MCF 10A (cell line): ENCODE measurements around the gene PTMS. TPM values are rescaled to one million over a fixed set of nuclear protein-coding genes. Genes with fewer than 3 reads are reported as not detected.

Experiments used
- BruUV-seq: library from RNA; stranded (reverse); fragments of 400-500 nt; replicated peaks from 2 replicates; lab custom pipeline; 2021; lab: Mats Ljungman, UMichigan
- CTCF ChIA-PET: fragments of 300-600 bp; sonication (Branson Sonifier 250); formaldehyde crosslinking; extraction: SDS; loops from one replicate; lab custom pipeline; 2021; ENCODE audit warnings: antibody characterized with exemption, inconsistent platforms; lab: Yijun Ruan, JAX
- POLR2A ChIA-PET: fragments of 300-600, 350-650 bp; sonication (Branson Sonifier 250); formaldehyde crosslinking; extraction: SDS; loops from one replicate; lab custom pipeline; 2020; ENCODE audit warnings: antibody characterized with exemption, inconsistent platforms; lab: Yijun Ruan, JAX
- DNase-seq: peaks from one replicate; pipeline ENCODE4 v3.0.0-alpha.2; 2018; ENCODE audit not compliant: unreplicated experiment
- H3K27ac Mint-ChIP-seq: one replicate; pipeline ENCODE4 v1.8.0; 2022; ENCODE audit warnings: mild to moderate bottlenecking, low read depth, mixed read lengths; ENCODE audit not compliant: unreplicated experiment
- H3K27me3 Mint-ChIP-seq: one replicate; pipeline ENCODE4 v1.8.0; 2022; ENCODE audit warnings: mixed read lengths; ENCODE audit not compliant: insufficient read depth, unreplicated experiment
- H3K36me3 Mint-ChIP-seq: one replicate; pipeline ENCODE4 v1.8.0; 2022; ENCODE audit warnings: mild to moderate bottlenecking, moderate library complexity, mixed read lengths; ENCODE audit not compliant: insufficient read depth, unreplicated experiment
- H3K4me1 Mint-ChIP-seq: one replicate; pipeline ENCODE4 v1.8.0; 2022; ENCODE audit warnings: mixed read lengths; ENCODE audit not compliant: insufficient read depth, unreplicated experiment
- H3K4me3 Mint-ChIP-seq: one replicate; pipeline ENCODE4 v1.8.0; 2022; ENCODE audit warnings: mild to moderate bottlenecking, moderate library complexity, mixed read lengths; ENCODE audit not compliant: unreplicated experiment
- H3K9me3 Mint-ChIP-seq: one replicate; pipeline ENCODE4 v1.8.0; 2022; ENCODE audit warnings: mixed read lengths; ENCODE audit not compliant: unreplicated experiment
- CTCF ChIP-seq: fragments of 200-600 bp; IDR thresholded peaks from one replicate; pipeline ENCODE4 v1.8.0; 2022; ENCODE audit warnings: antibody characterized with exemption, mild to moderate bottlenecking; ENCODE audit not compliant: unreplicated experiment
- intact Hi-C: fragments of 100-400 bp; cut with micrococcal nuclease; formaldehyde crosslinking; loops from 2 replicates; pipeline ENCODE4 v1.14.1; 2022
- total RNA-seq: library from RNA; stranded (reverse); gene quantifications from 2 replicates; pipeline ENCODE4 v1.2.3, GENCODE V29; 2022

The PTMS gene
- total RNA-seq, 1 experiment from 2014 or later = 284 TPM

GRCh38 chr12:6809056-6809455 is 42.9 kb downstream of the PTMS start:
- Mint-ChIP-seq H3K4me3 (no peak overlapping the region), H3K4me1 (no peaks in the 10 kb centered on the region), H3K27ac (no peak overlapping the region), H3K27me3 (peaks cover 33% of the 10 kb centered on the region), H3K36me3 (no peaks in the 10 kb centered on the region), H3K9me3 (no peaks in the 10 kb centered on the region)
- no peak for DNase-seq
- TF ChIP-seq CTCF = no peak
- no TSS peak for BruUV-seq
- ChIA-PET CTCF (interaction anchor here (0.7 to 1.2 kb wide), 2 partner anchors 29 to 81 kb away, joined by 3 to 4 read pairs; no protein-coding TSS in a partner anchor), POLR2A (interaction anchor here (0.6 kb wide), 1 partner anchor 82 kb away, joined by 3 read pairs; no protein-coding TSS in a partner anchor)
- intact Hi-C loops = no loop called here

GRCh38 chr12:6810758-6811157 is 44.6 kb downstream of the PTMS start:
- no peak for TF ChIP-seq CTCF
- ChIA-PET POLR2A (no interaction called here), CTCF (interaction anchor here (2.6 kb wide), 1 partner anchor 15 kb away, joined by 14 read pairs; no protein-coding TSS in a partner anchor)
- H3K9me3 Mint-ChIP-seq = no peaks in the 10 kb centered on the region
- intact Hi-C loops = no loop called here
- no peak overlapping the region for H3K27ac Mint-ChIP-seq
- H3K4me3 Mint-ChIP-seq = no peak overlapping the region
- H3K36me3 Mint-ChIP-seq = no peaks in the 10 kb centered on the region
- BruUV-seq = no TSS peak
- H3K4me1 Mint-ChIP-seq = no peaks in the 10 kb centered on the region
- no peak for DNase-seq
- peaks cover 47% of the 10 kb centered on the region for H3K27me3 Mint-ChIP-seq

DNA sequence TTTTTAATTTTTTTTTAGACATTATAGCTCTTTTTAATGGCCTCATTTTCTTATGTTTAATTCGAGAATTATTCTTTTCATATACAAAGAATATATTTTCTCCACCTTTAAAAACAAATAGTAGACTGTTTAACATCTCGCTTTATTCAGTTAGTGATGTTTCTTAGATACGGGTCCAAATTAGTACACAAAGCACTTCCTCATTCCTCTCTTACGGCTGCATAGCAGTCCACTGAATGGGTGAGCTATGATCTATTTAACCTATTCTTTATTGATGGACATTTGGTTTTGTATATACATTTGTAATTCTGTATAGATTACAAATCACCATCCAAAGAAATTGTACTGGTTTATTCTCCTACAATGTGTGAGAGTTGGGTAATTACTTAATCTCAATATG is 47.2 kb downstream of the PTMS start:
- DNase-seq = no peak
- peaks cover 47% of the 10 kb centered on the region for H3K27me3 Mint-ChIP-seq
- intact Hi-C loops = no loop called here
- no TSS peak for BruUV-seq
- CTCF ChIA-PET = interaction anchor here (1.0 to 1.9 kb wide), 2 partner anchors 11 to 60 kb away, joined by 3 to 9 read pairs; partner anchors contain the start of gene MLF2
- POLR2A ChIA-PET = interaction anchor here (0.7 to 2.5 kb wide), 4 partner anchors 11 to 429 kb away, joined by 3 to 9 read pairs (median 6); partner anchors contain the start of genes CDCA3 and MLF2
- no peaks in the 10 kb centered on the region for H3K9me3 Mint-ChIP-seq
- no peaks in the 10 kb centered on the region for H3K36me3 Mint-ChIP-seq
- no peak overlapping the region for H3K4me3 Mint-ChIP-seq
- H3K4me1 Mint-ChIP-seq = no peaks in the 10 kb centered on the region
- no peak overlapping the region for H3K27ac Mint-ChIP-seq
- TF ChIP-seq CTCF = no peak

- POLR2A ChIA-PET = interaction anchor here (0.6 kb wide), 1 partner anchor 249 kb away, joined by 3 read pairs; the partner anchor contains the start of gene NOP2
- no TSS peak for BruUV-seq
- no peaks in the 10 kb centered on the region for H3K9me3 Mint-ChIP-seq
- DNase-seq = no peak
- no peaks in the 10 kb centered on the region for H3K4me1 Mint-ChIP-seq
- TF ChIP-seq CTCF = no peak
- CTCF ChIA-PET = interaction anchor here (1.6 to 1.7 kb wide), 2 partner anchors 9 to 63 kb away, joined by 7 to 8 read pairs; partner anchors contain the start of gene MLF2
- H3K27me3 Mint-ChIP-seq = peaks cover 39% of the 10 kb centered on the region
- H3K4me3 Mint-ChIP-seq = no peak overlapping the region
- H3K27ac Mint-ChIP-seq = no peak overlapping the region
- no peaks in the 10 kb centered on the region for H3K36me3 Mint-ChIP-seq
- intact Hi-C loops = no loop called here
These were observed 50.4 kb downstream of the PTMS start for GRCh38 chr12:6816598-6816997.
